Measurements from ENCODE around the gene TXNL4A.

Gene TXNL4A

DNA sequence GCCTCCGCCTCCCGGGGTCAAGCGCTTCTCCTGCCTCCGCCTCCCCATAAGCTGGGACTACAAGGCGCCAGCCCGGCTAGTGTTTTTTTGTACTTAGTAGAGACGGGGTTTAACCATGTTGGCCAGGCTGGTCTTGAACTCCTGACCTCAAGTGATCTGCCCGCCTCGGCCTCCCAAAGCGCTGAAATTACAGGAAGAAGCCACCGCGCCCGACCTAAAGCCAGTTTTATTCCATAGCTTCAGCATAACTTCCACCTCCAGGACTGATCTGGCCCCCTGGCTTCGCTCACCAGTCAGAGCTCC is 783 bp upstream of the TXNL4A start:
- DNase-seq = no peak

DNA sequence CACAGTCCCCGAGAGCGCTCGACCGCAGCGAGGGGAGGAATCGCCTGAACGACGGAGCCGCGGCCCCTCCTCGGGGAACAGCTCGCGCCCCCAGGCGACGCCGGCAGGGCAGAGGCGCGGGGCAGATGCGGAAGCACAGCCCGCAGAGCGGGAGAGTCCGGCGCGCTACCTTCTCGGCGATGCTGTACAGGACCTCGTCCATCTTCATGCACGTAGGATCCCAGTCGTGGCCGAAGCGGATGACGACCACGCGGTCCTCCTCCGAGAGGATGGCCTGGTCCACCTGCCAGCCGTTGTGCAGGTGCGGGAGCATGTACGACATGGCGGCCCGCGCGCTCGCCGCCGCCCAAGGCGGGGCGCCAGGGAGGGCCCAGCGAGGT is 302 bp downstream of the TXNL4A start:
- DNase-seq = peak; percentile 72

DNA sequence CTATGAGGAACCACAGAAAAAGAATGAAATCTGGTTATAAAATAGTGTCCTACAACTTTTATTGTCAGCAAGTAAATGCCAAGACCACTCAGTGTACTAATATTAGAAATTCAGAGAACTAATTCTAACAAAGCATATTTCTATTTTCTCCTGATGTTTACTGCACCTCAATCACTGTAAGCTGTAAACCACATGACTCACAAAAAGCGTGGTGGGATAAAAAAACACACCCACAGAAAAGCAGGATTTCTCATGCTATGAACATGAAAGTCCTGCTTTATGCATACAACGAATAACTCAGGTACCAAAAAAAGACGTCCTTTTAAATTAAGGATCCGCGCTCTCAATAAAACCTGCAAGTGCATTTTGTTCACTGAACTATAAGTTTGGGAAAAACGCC is 797 bp downstream of the TXNL4A start:
- no peak for DNase-seq

DNA sequence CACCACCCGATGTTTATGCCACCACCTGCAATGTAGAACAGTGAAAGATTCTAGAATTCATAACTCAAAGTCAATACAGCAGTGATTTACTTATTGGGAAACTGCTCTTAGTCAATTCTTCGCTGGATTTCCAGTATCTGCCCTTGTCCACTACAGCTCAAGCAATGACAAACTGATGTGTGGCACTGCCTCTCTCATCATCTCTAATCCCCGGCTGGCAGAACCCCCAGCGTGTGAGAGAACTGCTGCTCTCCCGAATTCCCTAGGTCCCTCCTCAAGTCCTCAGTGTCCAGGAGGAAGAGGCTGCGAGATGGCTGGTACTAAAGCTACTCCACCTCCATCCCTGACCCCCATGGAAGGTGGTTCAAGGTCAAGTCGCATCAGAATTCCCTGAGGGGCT is 1.6 kb downstream of the TXNL4A start:
- DNase-seq = no peak

DNA sequence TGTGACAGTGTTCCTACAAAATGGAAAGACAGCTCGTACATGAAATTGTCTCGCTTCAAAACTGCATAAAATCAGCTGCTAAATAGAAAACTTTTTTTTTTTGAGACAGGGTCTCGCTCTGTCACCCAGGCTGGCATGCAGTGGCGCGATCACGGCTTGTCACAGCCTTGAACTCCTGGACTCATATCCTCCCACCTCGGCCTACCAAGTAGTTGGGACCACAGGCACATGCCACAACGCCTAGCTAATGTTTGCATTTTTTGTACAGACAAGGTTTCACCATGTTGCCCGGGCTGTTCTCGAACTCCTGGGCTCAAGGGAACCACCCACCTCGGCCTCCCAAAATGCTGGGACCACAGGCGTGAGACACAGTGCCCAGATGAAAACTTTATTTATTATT is 3.2 kb downstream of the TXNL4A start:
- DNase-seq = no peak

DNA sequence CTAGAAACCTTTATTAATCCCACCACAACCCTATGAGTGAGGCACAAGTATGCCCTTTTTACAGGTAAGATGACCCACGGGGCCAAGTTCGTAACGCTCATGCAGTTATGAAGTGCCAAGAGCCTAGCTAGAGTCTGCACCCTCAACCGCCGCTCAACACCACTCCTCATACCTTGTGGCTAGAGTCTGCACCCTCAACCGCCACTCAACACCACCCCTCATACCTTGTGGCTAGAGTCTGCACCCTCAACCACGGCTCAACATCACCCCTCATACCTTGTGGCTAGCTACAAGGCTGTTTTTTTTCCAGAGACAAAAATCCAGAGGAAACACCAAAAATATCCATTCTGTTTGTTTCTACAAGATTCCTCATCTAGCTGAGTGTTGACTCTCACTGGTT is 4.6 kb downstream of the TXNL4A start:
- DNase-seq = no peak

DNA sequence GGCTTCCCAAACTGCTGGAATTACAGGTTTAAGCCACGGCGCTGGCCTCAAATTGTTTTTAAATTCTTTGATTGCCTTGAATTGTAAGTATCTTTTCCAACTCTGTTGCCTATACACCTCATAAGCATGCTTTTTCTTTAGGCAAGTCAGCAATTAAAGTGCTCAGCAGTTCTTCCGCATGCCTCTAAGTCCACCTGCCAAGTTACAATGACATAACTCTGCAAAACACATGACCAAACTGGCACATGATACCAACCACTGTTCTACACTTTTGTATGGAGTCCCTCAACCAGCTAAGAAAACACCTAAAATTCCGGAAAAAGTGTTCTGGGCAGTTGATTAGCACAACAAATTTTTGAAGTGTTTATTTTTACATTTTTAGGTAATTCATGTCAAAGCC is 5.1 kb downstream of the TXNL4A start:
- DNase-seq = no peak

DNA sequence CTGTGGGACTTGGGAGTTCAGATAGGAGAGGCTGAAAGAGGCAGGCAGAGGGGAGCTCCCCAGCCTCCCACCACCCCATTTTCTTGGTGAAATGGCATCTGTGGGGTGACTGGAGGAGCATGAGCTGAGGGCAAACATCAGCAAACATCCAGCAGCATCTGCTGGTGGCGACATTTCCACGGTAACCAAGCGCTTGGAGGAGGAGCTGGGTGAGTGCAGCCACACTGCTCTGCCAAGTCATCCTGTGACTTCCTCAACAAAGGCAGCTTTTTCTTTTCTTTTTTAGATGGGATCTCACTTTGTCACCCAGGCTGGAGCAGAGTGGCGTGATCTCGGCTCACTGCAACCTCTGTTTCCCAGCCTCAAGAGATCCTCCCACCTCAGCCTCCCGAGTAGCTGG is 5.6 kb downstream of the TXNL4A start:
- peak; percentile 60 for DNase-seq

DNA sequence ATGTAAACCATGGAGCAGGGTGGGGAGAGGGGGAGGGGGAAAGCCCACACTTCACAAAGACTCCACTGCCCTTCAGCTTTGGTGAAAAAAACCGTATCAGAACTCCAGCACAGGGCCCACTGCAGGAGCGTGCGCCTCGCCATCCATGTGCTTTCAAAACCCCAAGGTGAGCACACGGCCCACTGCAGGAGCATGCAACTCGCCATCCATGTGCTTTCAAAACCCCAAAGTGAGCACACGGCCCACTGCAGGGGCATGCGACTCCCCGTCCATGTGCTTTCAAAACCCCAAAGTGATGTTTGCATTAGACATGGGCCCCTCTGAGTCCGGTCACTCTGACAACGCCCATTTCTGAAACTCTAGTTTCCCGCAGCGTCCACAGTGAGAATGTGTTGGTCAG is 7.8 kb downstream of the TXNL4A start:
- no peak for DNase-seq

DNA sequence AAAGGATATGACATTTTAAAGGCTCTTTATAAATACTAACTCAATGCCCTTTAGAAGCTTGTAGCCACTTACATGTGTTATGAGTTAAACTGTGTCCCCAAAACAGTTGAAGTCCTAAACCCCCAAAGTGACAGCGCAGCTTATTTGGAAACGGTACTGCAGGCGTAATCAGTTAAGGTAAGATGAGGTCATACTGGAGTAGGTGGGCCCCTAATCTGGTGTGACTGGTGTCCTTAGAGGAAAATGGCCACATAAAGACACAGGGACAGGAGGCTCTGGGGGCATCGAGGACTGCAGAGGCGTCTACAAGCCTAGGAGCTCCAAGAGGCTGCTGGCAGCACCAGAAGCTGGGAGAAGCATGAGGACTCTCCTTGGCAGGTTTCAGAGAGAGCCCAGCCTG is 8.5 kb downstream of the TXNL4A start:
- DNase-seq = no peak

DNA sequence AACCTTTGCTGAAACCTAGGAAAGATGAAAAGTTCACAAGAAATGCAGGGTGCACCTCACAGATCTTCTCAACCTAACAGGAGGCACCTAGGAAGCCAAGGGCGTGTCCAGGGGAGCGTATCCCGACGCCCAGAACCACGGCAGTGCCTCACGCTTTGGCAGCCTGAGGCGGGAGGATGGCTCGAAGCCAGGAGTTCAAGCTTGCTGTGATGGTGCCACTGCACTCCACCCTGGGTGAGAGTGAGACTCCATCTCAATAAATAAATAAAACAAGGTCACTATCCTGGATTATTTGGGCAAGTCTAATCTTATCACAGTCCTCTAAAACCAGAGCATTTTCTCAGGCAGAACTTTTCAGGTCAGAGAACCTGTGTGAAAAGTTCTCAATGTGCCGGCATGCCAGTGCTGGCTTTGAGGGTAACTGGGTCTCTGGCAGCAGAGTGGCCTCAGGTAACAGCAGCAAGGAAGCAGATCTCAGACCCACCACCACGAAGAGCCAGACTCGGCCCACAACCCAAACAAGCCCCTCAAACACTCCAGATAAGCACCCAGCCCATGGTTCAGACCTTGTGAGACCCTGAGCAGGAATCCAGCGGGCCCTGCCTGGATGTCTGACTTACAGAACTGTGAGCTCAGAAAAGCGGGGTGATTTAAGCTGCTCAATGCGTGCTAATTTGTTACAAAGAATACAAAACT is 12.2 kb downstream of the TXNL4A start:
- DNase-seq = no peak

DNA sequence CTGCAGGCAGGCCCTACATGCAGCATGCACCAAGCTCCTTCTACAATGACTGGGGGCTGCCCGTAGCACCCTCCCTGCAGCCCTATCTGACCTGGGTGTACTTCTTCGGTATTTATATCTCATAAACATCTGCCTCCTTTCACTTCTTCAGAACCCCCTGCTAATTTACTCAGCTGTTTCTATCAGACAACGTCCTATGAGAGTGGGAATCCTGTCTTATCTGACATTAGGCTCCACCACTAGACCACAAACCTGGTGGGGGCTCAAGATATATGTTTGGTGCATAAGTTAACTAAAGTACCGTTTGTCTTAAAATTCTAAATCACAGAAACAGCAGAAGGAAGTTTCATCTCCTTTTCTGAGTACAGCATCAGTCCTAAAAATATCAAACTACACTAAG is 13.3 kb downstream of the TXNL4A start:
- DNase-seq = no peak

DNA sequence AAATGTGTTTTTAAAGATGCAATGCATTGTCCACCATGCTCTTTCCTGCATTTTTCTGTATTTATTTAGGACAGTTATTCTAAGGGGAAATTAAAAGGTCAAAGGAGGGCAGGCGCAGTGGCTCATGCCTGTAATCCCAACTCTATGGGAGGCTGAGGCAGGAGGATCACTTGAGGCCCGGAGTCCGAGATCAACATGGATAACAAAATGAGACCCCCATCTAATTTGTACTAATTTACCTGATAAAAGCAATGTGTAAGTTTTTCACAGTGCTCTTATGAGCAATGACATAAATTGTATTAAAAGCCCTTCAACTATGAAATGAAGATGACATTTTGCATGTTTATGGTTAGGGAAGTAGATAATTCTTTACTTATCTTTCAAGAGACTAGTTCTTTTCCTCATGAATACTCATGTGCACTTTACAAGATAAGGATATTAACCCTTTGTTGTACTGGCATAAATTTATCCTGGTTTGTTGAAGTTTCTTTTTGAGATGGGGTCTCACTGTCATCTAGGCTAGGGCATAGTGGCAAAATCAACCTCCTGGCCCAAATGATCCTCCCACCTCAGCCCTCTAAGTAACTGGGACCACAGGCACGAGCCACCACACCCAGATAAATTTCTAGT is 14.2 kb downstream of the TXNL4A start:
- DNase-seq = no peak

DNA sequence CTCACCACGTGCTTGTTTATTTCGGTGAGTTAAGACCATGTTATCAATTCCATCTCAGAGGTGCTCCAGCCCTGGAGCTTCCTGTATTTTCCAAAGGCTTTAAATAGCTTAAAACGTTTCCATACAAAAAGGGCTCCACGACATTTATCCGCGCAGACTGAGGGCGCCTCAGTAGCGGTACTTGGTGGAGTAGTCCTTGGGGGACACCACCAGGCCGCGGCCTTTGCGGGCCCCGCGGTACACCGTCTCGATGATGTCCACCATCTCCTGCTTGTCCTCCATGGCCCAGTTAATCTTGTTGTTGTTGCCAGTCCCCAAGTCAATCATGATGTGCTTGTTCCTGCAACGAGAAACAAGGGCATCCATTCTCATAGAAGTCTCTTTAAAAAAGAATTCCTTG is 14.8 kb downstream of the TXNL4A start:
- DNase-seq = no peak

DNA sequence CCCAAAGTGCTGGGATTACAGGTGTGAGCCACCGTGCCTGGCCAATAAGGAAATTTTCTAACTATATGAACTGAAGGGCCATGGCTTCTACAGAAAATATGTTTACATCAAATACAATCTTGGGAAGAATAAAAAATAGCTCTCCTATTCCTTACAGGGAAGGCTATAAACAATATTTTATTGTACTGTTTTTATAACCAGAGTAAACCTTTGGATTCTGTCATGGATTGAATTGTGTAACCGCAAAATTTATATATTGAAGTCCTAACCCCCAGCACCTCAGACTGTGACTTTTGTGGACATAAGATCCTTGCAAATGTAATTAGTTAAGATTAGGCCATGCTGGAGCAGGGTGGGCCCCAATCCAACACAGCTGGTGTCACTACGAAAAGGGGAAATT is 15.6 kb downstream of the TXNL4A start:
- DNase-seq = no peak

DNA sequence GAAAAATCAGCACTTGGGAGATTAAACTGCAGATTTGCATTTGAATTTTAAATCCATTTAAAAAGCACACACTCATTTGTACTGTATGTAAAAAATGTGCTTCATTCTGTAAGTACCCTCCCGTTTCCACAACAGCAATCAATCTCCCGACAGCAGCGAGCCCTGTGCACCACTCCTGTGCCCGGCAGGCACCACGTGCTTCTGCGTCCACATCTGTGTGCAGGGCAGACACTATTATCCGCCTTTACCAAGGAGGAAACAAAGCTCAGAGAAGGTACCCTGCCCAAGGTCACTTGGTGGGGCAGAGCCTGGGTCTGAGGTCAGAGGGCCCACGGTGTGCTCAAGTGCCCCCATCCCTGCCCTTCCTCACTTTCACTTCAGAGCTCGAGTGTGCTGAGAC is 16.4 kb downstream of the TXNL4A start:
- no peak for DNase-seq

DNA sequence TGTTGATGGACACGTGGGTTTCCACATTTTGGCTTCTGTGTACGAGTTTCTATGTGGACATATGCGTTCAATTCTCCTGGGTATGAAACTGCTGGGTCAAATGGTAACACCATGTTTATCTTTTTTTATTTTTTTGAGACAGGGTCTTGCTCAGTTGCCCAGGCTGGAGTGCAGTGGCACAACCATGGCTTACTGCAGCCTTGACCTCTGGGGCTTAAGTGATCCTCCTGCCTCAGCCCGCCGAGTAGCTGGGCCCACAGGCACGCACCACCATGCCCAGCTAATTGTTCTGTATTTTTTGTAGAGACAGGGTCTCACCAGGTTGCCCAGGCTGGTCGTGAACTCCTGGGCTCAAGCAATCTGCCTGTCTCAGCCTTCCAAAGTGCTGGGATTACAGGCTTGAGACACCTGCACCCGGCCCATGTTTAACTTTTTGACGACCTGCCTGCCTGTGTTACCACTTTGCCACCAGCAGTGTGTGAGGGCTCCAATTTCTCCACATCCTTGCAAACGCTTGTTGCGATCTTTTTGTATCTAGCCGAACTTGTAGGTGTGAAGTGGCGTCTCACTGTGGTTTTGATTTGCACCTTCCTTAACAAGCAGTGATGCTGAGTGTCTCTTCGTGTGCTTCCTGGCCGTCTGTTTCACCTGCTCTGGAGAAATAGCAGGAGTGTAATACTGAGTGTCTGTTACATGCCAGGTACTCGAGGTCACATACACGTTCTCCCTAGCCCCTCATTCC is 17.0 kb downstream of the TXNL4A start:
- DNase-seq = no peak

DNA sequence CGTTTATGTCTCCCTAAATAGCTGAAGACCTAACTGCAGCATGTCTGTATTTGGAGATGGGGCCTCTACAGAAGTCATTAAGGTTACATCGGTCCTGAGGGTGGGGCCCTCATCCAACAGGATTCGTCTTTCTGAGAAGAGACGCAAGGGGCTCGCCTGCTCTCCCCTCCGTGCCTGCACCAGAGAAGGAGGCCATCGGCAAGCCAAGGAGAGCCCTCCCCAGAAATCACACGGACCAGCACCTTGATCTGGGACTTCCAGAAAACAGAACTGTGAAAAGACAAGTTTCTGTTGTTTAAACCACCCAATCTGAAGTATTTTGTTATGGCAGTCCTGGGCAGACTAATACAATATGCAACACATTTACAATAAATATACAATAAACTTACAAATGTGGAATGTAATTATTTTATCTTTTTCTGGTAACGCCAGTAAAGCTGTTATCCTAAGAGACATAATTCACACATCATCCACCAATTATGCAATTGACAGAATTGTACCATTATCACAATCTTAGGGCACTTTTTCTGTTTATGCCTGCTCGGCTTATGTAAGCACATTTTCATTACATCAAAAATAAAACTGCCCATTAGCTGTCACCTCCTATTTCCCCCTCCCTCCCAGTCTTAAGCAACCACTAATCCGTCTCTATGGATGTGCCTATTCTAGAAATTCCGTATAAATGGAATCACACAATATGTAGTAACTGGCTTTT is 17.8 kb downstream of the TXNL4A start:
- no peak for DNase-seq

DNA sequence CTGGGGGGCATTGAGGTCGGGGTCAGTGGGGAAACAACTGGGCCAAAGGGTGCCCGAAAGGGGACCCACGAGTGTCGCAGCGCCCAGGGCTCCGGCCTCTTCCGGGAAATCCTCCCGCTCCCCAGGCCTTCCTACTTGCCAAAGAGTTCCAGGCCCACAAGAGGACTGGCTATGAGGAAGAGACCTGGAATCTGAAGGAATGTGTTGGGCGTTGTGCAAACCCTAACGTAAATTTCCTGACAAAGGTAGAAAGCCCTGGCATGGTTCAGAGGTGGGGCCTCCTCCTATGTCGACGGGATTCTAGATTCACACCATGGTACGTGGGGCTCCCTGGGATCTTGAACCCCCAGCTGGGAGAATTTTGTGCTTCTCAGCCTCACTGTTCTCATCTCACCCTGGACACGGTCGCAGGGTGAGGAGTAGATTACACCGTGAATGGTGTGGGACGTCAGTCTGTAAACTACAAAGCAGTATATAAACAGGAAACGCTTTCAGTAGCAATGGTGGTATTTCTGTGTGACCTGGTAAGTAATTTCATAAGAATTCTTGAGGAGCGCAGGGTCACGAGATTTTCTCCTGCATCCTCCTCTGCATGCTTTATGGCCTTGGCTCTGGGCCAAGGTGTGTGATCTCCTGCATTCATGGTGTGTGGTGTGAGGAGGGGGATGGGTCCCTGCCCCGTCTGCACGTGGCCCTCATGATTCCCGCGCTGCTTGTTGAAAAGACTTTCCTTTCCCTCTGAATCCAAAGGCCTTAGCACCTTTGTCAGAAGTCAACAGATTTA is 23.1 kb downstream of the TXNL4A start:
- peak; percentile 55 for DNase-seq

DNA sequence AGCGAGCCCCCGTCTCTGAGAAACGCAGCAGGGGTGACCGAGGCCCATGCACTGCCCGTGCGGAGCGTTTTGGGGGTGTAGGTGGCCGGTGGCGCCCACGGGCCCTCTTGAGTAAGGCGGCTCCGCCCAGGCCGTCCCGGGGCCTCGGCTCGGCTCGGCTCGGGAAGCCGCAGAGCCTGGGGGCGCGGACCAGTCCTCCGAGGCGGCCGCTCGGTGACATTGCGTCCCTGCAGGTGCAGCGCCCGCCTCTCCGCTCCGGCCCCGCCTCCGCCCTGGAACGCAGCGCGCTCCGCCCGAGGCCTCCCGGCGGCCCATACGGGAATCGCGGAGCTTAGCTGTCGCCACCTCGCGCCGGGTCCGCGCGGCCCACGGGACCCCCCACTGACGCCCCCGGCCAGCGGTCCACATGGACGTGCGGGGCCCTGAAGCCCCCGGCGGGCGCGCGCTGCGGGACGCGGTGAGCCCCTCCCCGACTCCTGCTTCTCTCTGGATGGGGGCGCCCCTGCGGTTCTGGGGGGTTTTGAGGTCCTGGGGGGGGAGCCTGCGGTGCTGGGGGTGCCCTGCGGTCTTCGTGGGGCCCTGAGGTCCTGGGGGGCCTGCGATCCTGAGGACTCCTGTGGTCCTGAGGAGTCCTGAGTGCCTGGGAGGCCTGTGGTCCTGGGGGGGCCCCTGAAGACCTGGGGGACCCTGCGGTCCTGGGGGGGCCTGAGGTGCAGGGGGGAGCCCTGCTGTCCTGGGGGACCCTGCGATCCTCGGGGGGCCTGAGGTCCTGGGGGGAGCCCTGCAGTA is 23.8 kb downstream of the TXNL4A start, which contains the start of gene HSBP1L1:
Gene HSBP1L1, plus strand, starts transcription at position 314 of the 789 bp plus-strand sequence. Its CDS starts 93 bp downstream, at position 407.
- peak; percentile 81 for DNase-seq

DNA sequence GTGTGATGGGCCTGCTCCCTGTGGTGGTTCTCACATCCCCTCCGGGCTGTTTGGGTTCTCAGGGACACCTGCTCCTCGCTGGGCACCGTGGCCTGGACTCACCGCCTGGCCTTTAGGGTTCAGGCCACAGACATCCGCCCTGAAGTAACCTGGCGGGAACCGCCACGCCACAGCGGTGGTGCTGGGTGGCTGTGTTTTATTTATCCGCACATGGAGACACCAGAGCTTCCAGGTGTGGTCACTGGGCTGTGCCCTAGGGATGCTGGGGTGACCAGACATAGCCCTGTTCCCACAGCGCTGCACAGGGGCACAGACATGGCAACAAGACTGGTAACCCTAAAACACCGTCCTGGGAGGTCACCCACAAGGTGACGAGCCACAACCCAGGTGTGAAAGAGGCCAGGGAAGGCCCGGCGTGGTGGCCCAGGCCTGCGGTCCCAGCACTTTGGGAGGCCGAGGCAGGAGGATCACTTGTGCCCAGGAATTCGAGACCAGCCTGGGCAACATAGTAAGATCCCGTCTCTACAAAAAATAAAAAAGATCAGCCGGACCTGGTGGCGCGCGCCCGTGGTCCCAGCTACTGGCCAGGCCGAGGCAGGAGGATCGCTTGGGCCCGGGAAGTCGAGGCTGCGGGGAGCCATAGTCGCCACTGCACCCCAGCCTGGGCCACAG is 24.6 kb downstream of the TXNL4A start:
- no peak for DNase-seq

Measured in activated CD4-positive, alpha-beta T cell treated with anti-CD3 and anti-CD28 coated beads for 48 hours (primary cell).